ENCODE data around the gene LYPD3.
"Not testable (repeated sequence)": the region's sequence is repeated elsewhere in the genome, so short reads cannot be mapped to it uniquely, and the experiment has no call there.

LYPD3 gene

DNA sequence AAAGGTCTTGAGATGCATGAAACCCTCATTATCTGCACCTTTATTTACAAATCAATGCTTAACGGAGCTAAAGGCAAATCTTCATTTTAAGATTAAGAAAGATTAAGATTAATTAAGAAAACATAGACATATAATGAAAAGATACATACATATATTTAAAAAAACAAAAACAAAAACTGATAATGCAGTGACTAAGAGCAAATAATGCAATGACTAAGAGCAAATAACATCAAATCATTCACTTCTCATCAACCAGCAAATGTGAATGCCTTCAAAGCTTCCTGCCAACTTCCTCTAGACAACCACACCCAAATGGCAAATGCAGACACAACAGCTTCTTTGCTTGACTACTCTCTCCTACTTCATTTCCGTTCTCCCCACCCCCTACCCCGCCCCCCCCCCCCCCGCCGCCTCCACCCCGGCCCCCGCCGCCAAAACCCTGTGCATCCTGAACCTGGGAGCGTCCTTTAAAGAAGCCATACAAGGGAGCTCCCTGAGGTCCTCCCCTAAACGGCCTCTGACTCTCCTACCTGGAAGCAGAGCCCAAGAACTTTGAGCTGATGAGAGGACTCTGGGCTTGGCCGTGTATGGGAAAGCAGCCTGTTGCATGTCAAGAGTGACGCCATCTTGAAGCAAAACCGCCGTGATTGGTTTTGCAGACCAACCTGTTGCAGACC is 26.2 kb downstream of the LYPD3 start:
- Histone ChIP-seq H3K4me2 (ENCODE audit: low read length) (no peak overlapping the region), H3K27ac (ENCODE audit: low read depth, low read length, poor library complexity, severe bottlenecking) (no peak overlapping the region), H3K9me2 (ENCODE audit: low read depth, low read length) (no peaks in the 10 kb centered on the region), H3K27me3 (ENCODE audit: insufficient read depth, low read length) (no peaks in the 10 kb centered on the region), H3K79me2 (ENCODE audit: insufficient read depth, low read length) (no peaks in the 10 kb centered on the region), H3K4me1 (ENCODE audit: insufficient read depth, low read length, severe bottlenecking) (no peaks in the 10 kb centered on the region), H3K9ac (ENCODE audit: low read length) (no peak overlapping the region), H4K20me1 (ENCODE audit: insufficient read depth, low read length) (no peaks in the 10 kb centered on the region), H3K36me3 (ENCODE audit: insufficient read depth, low read length) (no peaks in the 10 kb centered on the region), H3F3A (ENCODE audit: insufficient read depth, low read length) (no peaks in the 10 kb centered on the region), H3K4me3 (ENCODE audit: low read depth, low read length, poor library complexity, severe bottlenecking) (no peak overlapping the region), H2AFZ (ENCODE audit: low read length) (no peak overlapping the region), H3K9me3 (ENCODE audit: low read length) (no peaks in the 10 kb centered on the region)
- TF ChIP-seq, protein P1, sequence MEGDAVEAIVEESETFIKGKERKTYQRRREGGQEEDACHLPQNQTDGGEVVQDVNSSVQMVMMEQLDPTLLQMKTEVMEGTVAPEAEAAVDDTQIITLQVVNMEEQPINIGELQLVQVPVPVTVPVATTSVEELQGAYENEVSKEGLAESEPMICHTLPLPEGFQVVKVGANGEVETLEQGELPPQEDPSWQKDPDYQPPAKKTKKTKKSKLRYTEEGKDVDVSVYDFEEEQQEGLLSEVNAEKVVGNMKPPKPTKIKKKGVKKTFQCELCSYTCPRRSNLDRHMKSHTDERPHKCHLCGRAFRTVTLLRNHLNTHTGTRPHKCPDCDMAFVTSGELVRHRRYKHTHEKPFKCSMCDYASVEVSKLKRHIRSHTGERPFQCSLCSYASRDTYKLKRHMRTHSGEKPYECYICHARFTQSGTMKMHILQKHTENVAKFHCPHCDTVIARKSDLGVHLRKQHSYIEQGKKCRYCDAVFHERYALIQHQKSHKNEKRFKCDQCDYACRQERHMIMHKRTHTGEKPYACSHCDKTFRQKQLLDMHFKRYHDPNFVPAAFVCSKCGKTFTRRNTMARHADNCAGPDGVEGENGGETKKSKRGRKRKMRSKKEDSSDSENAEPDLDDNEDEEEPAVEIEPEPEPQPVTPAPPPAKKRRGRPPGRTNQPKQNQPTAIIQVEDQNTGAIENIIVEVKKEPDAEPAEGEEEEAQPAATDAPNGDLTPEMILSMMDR (IDR thresholded peaks at IDR 0.05; ENCODE audit: low read length) = no peak
- no peak for TF ChIP-seq EZH2 (IDR thresholded peaks at IDR 0.05; ENCODE audit: borderline replicate concordance, low read length)

DNA sequence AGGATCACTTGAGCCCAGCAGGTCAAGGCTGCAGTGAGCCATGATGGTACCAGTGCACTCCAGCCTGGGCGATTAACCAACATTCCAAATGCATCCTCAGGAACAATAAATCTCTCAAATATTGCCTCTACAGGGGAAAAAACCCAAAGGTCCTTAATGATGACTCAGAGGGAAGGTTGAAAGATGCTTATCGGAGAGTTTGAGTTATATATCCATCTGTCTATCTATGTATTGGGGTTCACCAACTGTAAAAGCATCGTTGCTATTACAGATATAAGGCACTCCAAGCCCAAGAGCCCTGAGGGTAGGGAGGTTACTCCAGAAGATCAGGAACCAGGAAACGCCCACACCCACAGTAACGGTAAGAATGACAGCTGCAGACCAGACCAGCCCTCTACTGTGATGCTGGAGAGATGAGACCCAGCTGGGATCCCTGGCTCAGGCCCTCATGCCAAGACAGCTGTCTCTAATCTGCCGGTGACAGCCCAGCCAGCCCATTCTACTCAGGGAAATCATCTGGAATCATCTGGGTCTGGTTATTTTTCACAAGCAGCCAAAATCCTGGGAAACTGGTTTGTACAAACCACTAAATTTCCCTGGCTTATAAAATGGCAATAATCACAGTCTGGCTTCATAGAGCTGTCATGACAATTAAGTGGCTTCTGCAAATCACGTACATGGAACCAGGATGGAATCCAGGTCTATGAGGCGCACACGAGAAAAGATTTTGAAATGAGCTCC is 26.9 kb downstream of the LYPD3 start:
- Histone ChIP-seq H3K4me3 (ENCODE audit: low read depth, low read length, poor library complexity, severe bottlenecking) (no peak overlapping the region), H3K36me3 (ENCODE audit: insufficient read depth, low read length) (no peaks in the 10 kb centered on the region), H3K4me1 (ENCODE audit: insufficient read depth, low read length, severe bottlenecking) (no peaks in the 10 kb centered on the region), H3K9ac (ENCODE audit: low read length) (no peak overlapping the region), H2AFZ (ENCODE audit: low read length) (no peak overlapping the region), H3F3A (ENCODE audit: insufficient read depth, low read length) (no peaks in the 10 kb centered on the region), H3K4me2 (ENCODE audit: low read length) (no peak overlapping the region), H3K9me3 (ENCODE audit: low read length) (no peaks in the 10 kb centered on the region), H3K79me2 (ENCODE audit: insufficient read depth, low read length) (no peaks in the 10 kb centered on the region), H3K27me3 (ENCODE audit: insufficient read depth, low read length) (no peaks in the 10 kb centered on the region), H4K20me1 (ENCODE audit: insufficient read depth, low read length) (no peaks in the 10 kb centered on the region), H3K27ac (ENCODE audit: low read depth, low read length, poor library complexity, severe bottlenecking) (no peak overlapping the region), H3K9me2 (ENCODE audit: low read depth, low read length) (no peaks in the 10 kb centered on the region)
- TF ChIP-seq EZH2 (IDR thresholded peaks at IDR 0.05; ENCODE audit: borderline replicate concordance, low read length) = no peak
- TF ChIP-seq, protein P1 (IDR thresholded peaks at IDR 0.05; ENCODE audit: low read length) = no peak

- Histone ChIP-seq H4K20me1 (ENCODE audit: insufficient read depth, low read length) (no peaks in the 10 kb centered on the region), H3K4me2 (ENCODE audit: low read length) (no peak overlapping the region), H3K27me3 (ENCODE audit: insufficient read depth, low read length) (no peaks in the 10 kb centered on the region), H3K36me3 (ENCODE audit: insufficient read depth, low read length) (no peaks in the 10 kb centered on the region), H2AFZ (ENCODE audit: low read length) (no peak overlapping the region), H3K4me1 (ENCODE audit: insufficient read depth, low read length, severe bottlenecking) (no peaks in the 10 kb centered on the region), H3K9me3 (ENCODE audit: low read length) (no peaks in the 10 kb centered on the region), H3F3A (ENCODE audit: insufficient read depth, low read length) (no peaks in the 10 kb centered on the region), H3K4me3 (ENCODE audit: low read depth, low read length, poor library complexity, severe bottlenecking) (no peak overlapping the region), H3K79me2 (ENCODE audit: insufficient read depth, low read length) (no peaks in the 10 kb centered on the region), H3K9me2 (ENCODE audit: low read depth, low read length) (no peaks in the 10 kb centered on the region), H3K9ac (ENCODE audit: low read length) (no peak overlapping the region), H3K27ac (ENCODE audit: low read depth, low read length, poor library complexity, severe bottlenecking) (no peak overlapping the region)
- no peak for TF ChIP-seq EZH2 (IDR thresholded peaks at IDR 0.05; ENCODE audit: borderline replicate concordance, low read length)
- TF ChIP-seq, protein P1 (IDR thresholded peaks at IDR 0.05; ENCODE audit: low read length) = no peak
Observed at GRCh38 chr19:43437712-43438111, 27.7 kb downstream of the LYPD3 start.

- H2AFZ ChIP-seq (ENCODE audit: low read length); H3K4me1 ChIP-seq (ENCODE audit: insufficient read depth, low read length, severe bottlenecking); H4K20me1 ChIP-seq (ENCODE audit: insufficient read depth, low read length); H3K79me2 ChIP-seq (ENCODE audit: insufficient read depth, low read length); H3K4me2 ChIP-seq (ENCODE audit: low read length); H3F3A ChIP-seq (ENCODE audit: insufficient read depth, low read length); H3K27me3 ChIP-seq (ENCODE audit: insufficient read depth, low read length); H3K9ac ChIP-seq (ENCODE audit: low read length); H3K9me3 ChIP-seq (ENCODE audit: low read length); H3K4me3 ChIP-seq (ENCODE audit: low read depth, low read length, poor library complexity, severe bottlenecking); H3K36me3 ChIP-seq (ENCODE audit: insufficient read depth, low read length); H3K9me2 ChIP-seq (ENCODE audit: low read depth, low read length); H3K27ac ChIP-seq (ENCODE audit: low read depth, low read length, poor library complexity, severe bottlenecking): not testable (repeated sequence)
Observed at GRCh38 chr19:43437284-43437683, 28.1 kb downstream of the LYPD3 start.

Measured in OCI-LY1 (cell line).